Activated naive CD8-positive, alpha-beta T cell treated with anti-CD3 and anti-CD28 coated beads, Interleukin-2, amount 50 U/mL, for 24 hours (primary cell): Measurements from ENCODE around the gene ABHD18.
"Not testable (repeated sequence)": the region's sequence is repeated elsewhere in the genome, so short reads cannot be mapped to it uniquely, and the experiment has no call there.

Experiments
- ATAC-seq: fragments of 150-1000 bp; cut with Tn5 transposase; one replicate; pipeline ENCODE4 v1.10.0; 2021
- DNase-seq: peaks from one replicate; pipeline ENCODE4 v3.0.0; 2021
- H3K27ac Mint-ChIP-seq: one replicate; pipeline ENCODE4 v1.8.0; 2021; ENCODE audit warnings: mild to moderate bottlenecking, mixed read lengths
- H3K27me3 Mint-ChIP-seq: one replicate; pipeline ENCODE4 v1.8.0; 2021; ENCODE audit warnings: mixed read lengths
- H3K36me3 Mint-ChIP-seq: one replicate; pipeline ENCODE4 v1.8.0; 2021; ENCODE audit warnings: low read depth, mixed read lengths
- H3K4me1 Mint-ChIP-seq: one replicate; pipeline ENCODE4 v1.8.0; 2021; ENCODE audit warnings: mixed read lengths
- H3K4me3 Mint-ChIP-seq: one replicate; pipeline ENCODE4 v1.8.0; 2021; ENCODE audit warnings: mild to moderate bottlenecking, moderate library complexity, mixed read lengths
- H3K9me3 Mint-ChIP-seq: one replicate; pipeline ENCODE4 v1.8.0; 2021; ENCODE audit warnings: mixed read lengths

The ABHD18 gene

DNA sequence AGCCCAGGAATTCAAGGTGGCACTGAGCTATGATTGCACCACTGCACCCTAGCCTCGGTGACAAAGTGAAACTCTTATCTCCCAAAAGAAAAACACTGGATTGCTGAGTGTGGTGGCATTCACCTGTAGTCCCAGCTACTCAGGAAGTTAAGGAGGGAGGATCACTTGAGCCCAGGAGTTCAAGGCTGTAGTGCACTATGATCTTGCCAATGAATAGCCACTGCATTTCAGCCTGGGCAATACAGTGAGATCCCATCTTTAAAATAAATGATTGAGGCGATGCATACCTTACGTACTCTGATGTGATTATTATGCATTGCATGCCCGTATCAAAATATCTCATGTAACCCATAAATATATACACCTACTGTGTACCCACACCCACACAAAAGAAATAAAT, 64.7 kb downstream of the ABHD18 start:
- ATAC-seq (no peak), DNase-seq (no peak)
- Mint-ChIP-seq H3K36me3 (peaks cover 20% of the 10 kb centered on the region), H3K4me3 (no peak overlapping the region), H3K27ac (no peak overlapping the region), H3K4me1 (no peaks in the 10 kb centered on the region), H3K9me3 (no peaks in the 10 kb centered on the region), H3K27me3 (no peaks in the 10 kb centered on the region)

DNA sequence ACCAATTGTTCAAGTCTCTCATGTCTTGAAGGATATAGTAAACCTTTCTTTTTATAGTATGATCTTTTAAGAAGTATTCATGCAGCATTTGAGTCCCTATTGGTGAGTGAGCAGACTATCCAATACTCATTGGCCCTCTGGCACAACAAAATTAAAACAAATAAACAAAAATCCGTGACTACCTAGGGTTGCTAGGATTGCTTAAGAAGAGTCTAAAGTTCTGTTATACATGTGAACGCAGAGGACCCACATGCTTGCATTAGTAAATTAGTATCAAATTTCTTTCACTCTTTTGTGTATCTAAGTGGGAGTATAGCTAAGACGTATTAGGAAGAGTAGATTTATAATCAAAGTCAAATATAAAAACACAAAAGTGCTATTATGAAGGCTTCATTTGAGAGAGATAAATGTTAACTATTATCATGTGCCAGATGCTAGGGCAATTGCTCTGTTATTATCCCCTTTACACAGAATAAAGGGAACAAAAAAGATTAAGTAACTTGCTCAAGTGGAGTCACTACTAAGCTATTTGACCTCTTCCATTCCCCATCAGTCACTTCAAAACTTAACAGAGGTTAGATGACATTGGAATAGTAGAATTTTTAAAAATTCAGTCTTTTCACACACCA, 66.7 kb downstream of the ABHD18 start:
- DNase-seq: no peak
- Mint-ChIP-seq H3K27me3 (no peaks in the 10 kb centered on the region), H3K4me3 (no peak overlapping the region), H3K4me1 (no peaks in the 10 kb centered on the region), H3K36me3 (peaks cover 14% of the 10 kb centered on the region), H3K27ac (no peak overlapping the region), H3K9me3 (no peaks in the 10 kb centered on the region)
- ATAC-seq: no peak

DNA sequence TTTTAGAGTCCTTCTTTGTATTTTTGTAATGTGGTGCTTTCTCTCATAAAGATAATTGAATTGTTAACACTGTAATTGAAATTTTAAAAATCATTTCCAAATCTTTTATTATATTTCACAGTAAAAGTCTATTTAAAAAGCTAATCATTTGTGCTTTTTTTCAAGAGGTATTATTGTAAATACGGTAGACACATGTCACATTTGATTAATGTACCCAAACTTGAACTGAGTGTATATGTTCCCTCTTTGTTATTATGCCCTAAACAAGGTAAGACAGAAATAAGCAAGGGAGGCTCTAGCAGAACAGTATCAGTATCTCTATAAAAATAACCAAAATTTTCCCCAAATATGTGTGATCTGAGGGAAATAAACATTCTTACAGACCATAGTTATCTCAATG, 74.4 kb downstream of the ABHD18 start:
- Mint-ChIP-seq H3K4me1 (no peaks in the 10 kb centered on the region), H3K27ac (no peak overlapping the region), H3K36me3 (no peaks in the 10 kb centered on the region), H3K4me3 (no peak overlapping the region), H3K9me3 (no peaks in the 10 kb centered on the region), H3K27me3 (no peaks in the 10 kb centered on the region)
- DNase-seq (no peak), ATAC-seq (no peak)

DNA sequence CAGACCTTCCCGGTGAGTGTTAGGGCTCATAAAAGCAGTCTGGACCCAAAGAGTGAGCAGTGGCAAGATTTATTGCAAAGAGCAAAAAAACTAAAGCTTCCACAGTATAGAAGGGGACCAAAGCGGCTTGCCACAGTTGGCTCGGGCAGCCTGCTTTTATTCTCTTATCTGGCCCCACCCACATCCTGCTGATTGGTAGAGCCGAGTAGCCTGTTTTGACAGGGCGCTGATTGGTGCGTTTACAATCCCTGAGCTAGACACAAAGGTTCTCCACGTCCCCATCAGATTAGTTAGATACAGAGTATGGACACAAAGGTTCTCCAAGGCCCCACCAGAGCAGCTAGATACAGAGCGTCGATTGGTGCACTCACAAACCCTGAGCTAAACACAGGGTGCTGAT, 81.8 kb downstream of the ABHD18 start:
- H3K36me3 Mint-ChIP-seq, H3K4me3 Mint-ChIP-seq, H3K27me3 Mint-ChIP-seq, H3K9me3 Mint-ChIP-seq, ATAC-seq, DNase-seq, H3K4me1 Mint-ChIP-seq, H3K27ac Mint-ChIP-seq: not testable (repeated sequence)

DNA sequence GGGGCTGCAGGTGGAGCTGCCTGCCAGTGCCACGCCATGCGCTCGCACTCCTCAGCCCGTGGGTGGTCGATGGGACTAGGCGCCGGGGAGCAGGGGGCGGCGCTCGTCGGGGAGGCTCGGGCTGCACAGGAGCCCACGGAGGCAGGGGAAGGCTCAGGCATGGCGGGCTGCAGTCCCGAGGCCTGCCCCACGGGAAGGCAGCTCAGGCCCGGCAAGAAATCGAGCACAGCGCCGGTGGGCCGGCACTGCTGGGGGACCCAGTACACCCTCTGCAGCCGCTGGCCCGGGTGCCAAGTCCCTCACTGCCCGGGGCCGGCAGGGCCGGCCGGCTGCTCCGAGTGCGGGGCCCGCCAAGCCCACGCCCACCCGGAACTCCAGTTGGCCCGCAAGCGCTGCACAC, 82.3 kb downstream of the ABHD18 start:
- DNase-seq, H3K27ac Mint-ChIP-seq, H3K9me3 Mint-ChIP-seq, H3K4me3 Mint-ChIP-seq, ATAC-seq, H3K27me3 Mint-ChIP-seq, H3K36me3 Mint-ChIP-seq, H3K4me1 Mint-ChIP-seq: not testable (repeated sequence)

DNA sequence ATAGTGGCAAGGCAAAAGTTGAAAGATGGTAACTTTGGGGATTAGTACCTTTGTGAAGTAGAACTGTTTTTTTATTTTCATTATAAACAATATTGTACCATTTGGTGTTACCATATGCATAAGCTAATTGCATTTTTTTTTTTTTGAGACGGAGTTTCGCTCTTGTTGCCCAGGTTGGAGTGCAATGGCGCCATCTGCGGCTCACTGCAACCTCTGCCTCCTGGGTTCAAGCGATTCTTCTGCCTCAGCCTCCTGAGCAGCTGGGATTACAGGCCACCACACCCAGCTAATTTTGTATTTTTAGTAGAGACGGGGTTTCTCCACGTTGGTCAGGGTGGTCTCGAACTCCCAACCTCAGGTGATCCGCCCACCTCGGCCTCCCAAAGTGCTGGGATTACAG, 86.0 kb downstream of the ABHD18 start:
- DNase-seq: peak; percentile 12
- not testable (repeated sequence) for H3K4me3 Mint-ChIP-seq, H3K9me3 Mint-ChIP-seq, H3K27me3 Mint-ChIP-seq, H3K36me3 Mint-ChIP-seq, ATAC-seq, H3K4me1 Mint-ChIP-seq, H3K27ac Mint-ChIP-seq

DNA sequence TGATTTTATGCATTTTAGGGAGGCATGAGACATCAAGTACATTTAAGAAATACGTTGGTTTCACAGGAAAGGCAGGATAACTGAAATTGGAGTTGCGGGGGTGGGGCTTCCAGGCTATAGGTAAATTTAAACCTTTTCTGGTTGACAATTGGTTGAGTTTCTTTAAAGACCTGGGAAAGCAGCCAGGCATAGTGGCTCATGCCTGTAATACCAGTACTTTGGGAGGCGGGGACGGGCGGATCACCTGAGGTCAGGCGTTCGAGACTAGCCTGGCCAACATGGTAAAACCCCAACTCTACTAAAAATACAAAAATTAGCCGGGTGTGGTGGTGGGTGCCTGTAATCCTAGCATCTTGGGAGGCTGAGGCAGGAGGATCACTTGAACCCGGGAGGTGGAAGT, 89.7 kb downstream of the ABHD18 start:
- not testable (repeated sequence) for DNase-seq, H3K4me3 Mint-ChIP-seq, H3K27ac Mint-ChIP-seq

DNA sequence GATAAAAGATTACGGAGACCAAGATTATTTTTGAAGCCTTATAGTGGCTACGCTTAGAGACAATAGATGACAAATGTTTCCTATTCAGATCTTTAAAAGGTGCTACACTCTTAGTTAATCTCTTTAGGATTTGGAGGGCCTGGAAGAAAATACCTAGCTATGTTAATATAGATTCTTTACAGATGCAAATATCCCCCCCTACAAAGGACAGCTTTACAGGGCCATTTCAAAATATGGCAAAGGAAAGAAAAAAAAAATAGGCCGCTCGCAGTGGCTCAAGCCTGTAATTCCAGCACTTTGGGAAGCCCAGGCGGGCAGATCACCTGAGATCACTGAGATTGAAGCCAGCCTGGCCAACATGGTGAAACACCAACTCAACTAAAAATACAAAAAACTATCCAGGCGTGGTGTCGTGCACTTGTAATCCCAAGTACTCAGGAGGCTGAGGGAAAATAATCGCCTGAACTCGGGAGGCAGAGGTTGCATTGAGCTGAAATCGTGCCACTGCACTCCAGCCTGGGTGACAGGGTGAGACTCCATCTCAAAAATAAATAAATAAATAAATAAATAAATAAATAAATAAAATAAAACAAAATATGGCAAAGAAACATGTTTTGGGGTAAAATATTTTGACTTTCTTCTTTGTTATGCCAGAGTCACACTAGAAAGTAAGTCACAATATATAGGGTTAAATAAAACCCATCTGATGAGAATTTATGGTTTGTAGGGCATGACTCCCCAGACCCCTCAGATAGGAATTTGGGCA, 90.4 kb downstream of the ABHD18 start:
- not testable (repeated sequence) for H3K36me3 Mint-ChIP-seq, H3K27me3 Mint-ChIP-seq, ATAC-seq, H3K9me3 Mint-ChIP-seq, H3K4me1 Mint-ChIP-seq, DNase-seq, H3K27ac Mint-ChIP-seq, H3K4me3 Mint-ChIP-seq

More for the DNA sequence above, 89.7 kb downstream of the ABHD18 start:
- not testable (repeated sequence) for ATAC-seq, H3K4me1 Mint-ChIP-seq, H3K36me3 Mint-ChIP-seq, H3K9me3 Mint-ChIP-seq, H3K27me3 Mint-ChIP-seq

DNA sequence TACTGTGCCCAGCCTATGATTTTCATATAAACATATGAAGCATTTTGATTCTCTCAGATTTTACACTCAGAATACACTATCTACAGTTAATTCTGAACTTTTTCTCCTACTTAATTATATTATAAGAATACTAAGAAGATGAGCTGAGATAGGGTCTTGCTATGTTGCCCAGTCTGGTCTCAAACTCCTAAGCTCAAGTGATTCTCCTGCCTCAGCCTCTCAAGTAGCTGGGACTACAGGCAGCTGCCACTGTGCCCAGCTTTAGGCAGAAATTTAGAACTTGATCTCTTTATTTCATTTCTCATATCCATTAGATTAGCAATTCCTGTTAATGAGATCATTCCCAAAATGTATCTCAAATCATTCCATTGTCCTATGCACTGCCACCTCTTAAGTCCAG, 91.2 kb downstream of the ABHD18 start:
- Mint-ChIP-seq H3K36me3 (no peaks in the 10 kb centered on the region), H3K4me1 (peaks cover 9% of the 10 kb centered on the region), H3K27me3 (peaks cover 4% of the 10 kb centered on the region), H3K27ac (no peak overlapping the region), H3K4me3 (no peak overlapping the region), H3K9me3 (no peaks in the 10 kb centered on the region)
- DNase-seq (no peak), ATAC-seq (no peak)

DNA sequence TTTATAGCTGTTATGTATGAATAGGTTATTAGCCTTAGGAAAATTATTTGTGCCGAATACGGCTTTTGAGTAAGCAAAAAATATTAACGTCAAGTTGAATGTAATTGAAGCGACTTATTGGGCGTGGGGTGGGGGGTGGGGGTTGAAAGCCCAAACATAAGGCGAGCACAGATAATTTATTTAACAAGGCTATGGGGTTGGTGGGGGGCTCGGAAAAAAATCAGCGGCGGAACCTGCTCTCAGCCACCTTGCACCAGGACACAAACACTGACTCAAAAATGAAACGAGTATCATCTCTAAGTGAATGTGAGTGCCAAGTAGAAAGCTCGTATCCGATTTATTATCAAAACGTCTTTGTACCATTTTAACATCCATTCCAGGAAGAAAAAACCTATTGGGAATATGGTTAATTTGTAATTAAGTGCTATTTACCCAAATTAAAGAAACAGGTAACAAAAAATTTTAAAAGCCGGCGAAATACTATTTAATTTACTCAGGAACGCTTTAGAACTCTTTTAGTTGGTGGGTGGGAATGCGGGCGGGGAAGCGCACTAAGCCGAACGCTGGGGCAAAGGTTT, 95.0 kb downstream of the ABHD18 start:
- ATAC-seq (no peak), DNase-seq (no peak)
- peak overlapping the region; percentile 77 for H3K4me3 Mint-ChIP-seq
- peak overlapping the region; percentile 90 for H3K27ac Mint-ChIP-seq
- H3K4me1 Mint-ChIP-seq: peaks cover 17% of the 10 kb centered on the region
- H3K27me3 Mint-ChIP-seq: peaks cover 2% of the 10 kb centered on the region
- H3K9me3 Mint-ChIP-seq: no peaks in the 10 kb centered on the region
- no peaks in the 10 kb centered on the region for H3K36me3 Mint-ChIP-seq

DNA sequence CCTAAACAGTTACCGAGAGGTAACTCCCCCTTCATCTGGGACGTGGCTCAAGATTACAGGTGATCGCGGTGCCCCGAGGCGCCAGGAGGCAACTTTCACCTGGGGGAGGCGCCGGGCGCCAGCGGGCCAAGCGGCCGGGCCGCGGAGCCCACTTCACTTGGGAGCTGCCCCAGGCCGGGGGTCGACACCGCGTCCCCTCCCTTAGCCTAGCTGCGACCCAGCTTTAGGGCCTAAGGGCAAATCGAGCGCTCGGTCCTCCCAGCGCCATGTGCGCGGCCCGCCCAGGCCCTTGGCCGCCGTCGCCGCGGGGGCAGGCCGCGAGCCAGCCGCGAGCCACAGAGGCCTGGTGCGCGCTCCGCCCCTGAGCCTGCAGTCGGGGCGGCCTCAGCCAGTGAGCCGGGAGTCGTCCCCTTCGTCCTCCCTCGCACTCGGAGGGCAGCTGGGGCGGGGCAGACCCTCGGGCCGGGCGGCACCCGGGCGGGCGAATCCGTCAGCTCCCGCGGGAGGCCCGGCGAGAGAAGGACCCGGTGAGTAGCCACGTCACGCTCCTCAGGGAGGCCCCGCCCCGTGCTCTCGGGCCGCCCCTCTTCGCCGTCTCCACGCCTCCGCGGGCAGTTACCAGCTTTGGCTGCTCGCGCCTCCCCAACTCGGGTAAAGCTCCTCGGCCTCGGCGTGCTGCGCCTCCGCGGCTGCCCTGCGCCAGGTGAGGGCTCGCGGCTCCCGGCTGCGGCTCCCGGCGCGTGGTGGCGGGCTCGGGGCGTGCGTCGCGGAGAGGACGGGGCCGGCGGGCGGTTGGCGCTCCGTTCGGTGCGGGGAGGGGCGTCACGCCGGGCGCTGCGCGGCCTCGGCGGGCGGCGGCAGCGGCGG, 95.7 kb downstream of the ABHD18 start, which contains the start of gene LARP1B:
TSS of gene LARP1B (plus strand) at position 614 of the 867 bp plus-strand sequence. CDS start 13,640 bp downstream, outside the sequence.
- H3K4me3 Mint-ChIP-seq: peak within 1 kb of the TSS; percentile 78
- no peaks in the 10 kb centered on the region for H3K9me3 Mint-ChIP-seq
- peaks cover 2% of the 10 kb centered on the region for H3K27me3 Mint-ChIP-seq
- peak; percentile 95 for DNase-seq
- ATAC-seq: peak; percentile 88
- H3K36me3 Mint-ChIP-seq: no peaks in the 10 kb centered on the region
- H3K4me1 Mint-ChIP-seq: peaks cover 17% of the 10 kb centered on the region
- H3K27ac Mint-ChIP-seq: peak within 1 kb of the TSS; percentile 90

DNA sequence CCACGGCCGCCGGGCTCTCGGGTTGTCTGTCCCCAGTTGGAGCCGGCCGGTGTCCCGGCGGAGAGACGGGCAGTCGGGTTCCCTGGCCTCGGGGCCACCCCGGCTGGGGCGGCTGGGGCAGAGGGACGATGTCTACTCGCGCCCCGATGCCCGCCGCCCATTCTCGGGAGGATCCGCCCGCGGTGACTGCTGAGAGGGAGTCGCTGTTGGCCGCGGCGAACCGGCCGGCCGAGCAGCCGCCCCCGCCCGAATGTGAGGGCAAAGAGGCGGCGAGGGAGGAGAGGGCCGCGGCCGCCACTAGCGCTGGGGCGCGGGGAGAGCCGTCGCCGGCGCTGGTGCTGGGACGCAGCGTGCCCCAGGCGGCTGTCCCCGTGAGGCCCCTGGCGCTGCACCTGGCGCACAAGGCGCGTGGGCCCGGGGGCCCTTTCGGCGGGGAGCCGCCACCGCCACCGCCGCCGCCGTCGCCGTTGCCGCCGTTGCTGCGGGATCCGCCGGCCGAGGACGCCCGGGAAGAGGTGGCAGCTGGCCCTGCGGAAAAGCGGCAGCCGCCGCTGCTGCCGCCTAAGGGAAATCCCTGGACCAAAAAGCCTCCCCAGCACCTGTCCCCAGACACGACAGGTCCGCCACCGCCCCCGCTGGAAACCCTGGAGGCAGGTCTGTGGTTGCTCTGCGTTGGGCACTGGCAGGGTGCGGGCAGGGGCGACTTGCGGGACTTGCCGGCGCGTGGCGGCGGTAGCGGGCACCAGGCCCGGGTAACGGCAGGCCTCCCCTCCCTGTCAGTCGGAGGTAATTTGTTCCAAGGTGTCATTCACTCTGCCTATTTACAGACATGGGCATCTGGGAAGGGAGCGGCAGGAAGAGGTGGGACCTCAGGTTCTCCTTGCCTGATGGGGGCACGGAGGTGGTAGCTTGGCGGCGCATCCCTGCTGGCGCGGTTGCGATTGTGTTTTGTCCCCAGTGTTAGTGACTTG, 96.6 kb downstream of the ABHD18 start:
- Mint-ChIP-seq H3K4me1 (peaks cover 17% of the 10 kb centered on the region), H3K27me3 (peaks cover under 1% of the 10 kb centered on the region), H3K9me3 (no peaks in the 10 kb centered on the region), H3K27ac (peak overlapping the region; percentile 29), H3K4me3 (peak overlapping the region; percentile 78), H3K36me3 (no peaks in the 10 kb centered on the region)
- ATAC-seq (peak; percentile 31), DNase-seq (peak; percentile 67)

DNA sequence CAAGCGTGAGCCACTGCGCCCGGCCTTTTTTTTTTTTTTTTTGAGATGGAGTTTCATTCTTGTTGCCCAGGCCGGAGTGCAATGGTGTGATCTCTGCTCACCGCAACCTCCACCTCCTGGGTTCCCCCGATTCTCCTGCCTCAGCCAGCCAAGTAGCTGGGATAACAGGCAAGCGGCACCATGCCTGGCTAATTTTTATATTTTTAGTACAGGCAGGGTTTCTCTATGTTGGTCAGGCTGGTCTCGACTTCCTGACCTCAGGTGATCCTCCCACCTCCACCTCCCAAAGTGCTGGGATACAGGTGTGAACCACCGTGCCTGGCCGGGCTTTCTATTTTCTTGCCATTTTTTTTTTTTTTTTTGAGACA, 101.2 kb downstream of the ABHD18 start:
- not testable (repeated sequence) for H3K4me3 Mint-ChIP-seq, H3K27me3 Mint-ChIP-seq, H3K4me1 Mint-ChIP-seq, H3K9me3 Mint-ChIP-seq, H3K36me3 Mint-ChIP-seq, H3K27ac Mint-ChIP-seq, DNase-seq, ATAC-seq

DNA sequence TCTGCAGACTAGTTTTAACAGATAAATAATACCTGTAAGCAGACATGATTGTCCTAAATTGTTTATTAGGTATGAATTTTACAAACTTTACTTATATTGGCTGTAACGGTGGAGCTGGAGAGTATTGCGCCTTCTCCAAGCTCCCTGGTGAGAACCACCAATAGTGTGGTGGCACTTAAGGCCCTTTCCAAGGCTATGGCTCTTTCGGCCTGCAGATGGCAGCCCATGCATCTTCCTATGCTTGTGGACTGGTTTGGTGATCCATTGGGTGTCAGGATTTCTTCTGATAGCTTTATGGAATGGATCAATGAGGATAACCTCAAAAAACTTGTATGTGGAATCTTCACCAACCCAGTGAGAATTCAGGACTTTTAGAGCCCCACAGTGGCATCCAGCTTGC, 103.7 kb downstream of the ABHD18 start:
- ATAC-seq (no peak), DNase-seq (no peak)
- Mint-ChIP-seq H3K4me1 (peaks cover 3% of the 10 kb centered on the region), H3K27me3 (no peaks in the 10 kb centered on the region), H3K9me3 (no peaks in the 10 kb centered on the region), H3K36me3 (no peaks in the 10 kb centered on the region), H3K4me3 (no peak overlapping the region), H3K27ac (no peak overlapping the region)
